ENCODE data around the gene EBLN1.

The EBLN1 gene

DNA sequence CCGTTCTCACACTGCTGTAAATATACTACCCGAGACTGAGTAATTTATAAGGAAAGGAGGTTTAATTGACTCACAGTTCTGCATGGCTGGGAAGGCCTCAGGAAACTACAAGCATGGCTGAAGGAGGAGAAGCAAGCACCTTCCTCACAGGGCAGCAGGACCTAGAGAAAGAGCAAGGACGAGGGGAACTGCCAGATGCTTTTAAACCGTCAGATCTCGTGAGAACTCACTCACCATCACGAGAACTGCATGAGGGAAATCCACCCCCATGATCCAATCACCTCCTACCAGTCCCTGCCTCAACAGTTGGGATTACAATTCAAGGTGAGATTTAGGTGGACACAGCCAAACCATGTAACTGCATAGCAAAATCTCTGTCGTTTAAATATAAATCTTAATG, at the start of gene EBLN1:
Gene EBLN1 (minus strand): TSS at position 174 of the 400 bp plus-strand sequence. CDS start 8,032 bp downstream, outside the sequence.
- DNase-seq (ENCODE audit: low read depth in 1 of 2, low spot score in 1 of 2), result no peak

DNA sequence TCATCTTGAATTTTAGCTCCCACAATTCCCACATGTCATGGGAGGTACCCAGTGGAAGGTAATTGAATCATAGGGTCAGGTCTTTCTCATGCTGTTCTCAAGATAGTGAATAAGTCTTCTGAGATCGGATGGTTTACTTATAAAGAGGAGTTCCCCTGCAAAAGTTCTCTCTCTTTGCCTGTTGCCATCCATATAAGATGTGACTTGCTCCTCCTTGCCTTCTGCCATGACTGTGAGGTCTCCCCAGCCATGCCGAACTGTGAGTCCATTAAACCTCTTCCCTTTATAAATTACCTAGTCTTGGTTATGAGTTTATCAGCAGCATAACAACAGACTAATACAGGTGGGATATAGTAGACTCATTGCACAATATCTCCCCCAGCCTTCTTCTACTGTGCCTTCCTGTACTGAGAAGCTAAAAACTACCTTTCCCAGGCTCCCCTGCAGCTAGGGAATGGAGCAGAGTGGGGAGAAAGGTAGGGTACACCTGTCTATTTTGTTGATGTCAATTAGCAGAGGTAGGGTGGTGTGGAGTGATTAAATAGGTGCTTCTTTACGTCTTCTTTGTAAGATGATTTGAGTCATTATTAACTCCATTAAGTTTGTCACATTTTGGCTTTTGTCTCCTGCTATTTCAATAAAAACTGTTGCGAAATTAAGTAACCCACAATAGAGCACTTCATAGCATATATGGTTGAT, 48.2 kb upstream of the EBLN1 start:
- DNase-seq (ENCODE audit: low read depth in 1 of 2, low spot score in 1 of 2), result no peak

DNA sequence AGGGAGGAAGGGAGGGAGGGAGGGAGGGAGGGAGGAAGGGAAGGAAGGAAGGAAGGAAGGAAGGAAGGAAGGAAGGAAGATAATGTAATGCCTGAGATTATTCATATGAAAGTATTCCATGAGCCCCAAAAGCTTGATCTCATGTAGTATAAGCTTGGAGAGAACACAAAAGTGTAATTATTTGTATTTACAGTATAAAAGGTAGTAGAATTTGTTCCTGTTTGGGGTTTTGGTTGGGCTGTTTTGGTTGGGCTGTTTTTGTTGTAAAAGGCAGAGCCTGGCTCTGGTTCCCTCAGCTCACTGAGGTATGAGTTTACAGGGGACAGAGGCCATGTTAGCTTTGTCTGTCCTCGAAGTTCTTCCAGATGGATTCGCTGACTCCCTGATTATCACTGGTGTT, 45.3 kb upstream of the EBLN1 start:
- DNase-seq (ENCODE audit: low read depth in 1 of 2, low spot score in 1 of 2), result no peak

DNA sequence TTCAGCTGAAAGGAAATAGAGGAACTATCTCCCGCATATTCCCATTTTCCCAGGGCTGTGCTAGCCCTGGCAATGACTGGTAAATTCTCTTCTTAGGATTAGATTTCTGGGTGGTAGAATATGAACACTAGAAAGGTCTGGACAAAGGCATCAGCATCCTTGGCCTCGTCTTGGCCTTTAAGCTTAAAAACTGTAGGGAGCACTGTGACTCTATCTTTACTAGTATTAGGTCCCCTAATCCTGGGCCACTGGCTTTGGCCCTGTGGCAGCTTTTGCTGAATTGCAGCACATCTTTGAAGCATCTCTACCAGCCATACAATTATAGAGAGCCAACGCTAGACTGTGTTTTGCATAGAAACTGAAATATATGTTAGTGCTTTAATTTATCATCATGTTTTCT, 41.5 kb upstream of the EBLN1 start:
- no peak for DNase-seq (ENCODE audit: low read depth in 1 of 2, low spot score in 1 of 2)

DNA sequence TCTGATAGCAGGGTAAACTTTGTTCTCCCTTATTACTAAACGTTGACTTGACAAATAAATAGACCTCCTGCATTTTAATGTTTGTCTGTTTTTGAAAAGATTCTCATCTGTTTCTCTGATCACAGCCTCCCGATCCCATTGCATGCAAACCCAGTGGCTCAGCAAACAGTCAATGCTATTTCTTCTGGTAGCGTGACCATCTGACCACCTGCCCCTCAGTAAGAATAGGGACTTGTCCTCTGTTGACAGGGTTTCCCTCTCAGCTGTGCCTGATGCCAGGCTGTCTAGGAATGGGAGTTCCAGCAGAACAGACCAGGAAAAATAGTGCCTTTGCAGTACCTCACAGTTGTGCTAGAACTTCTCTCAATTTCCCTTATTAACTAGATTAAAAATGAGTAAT, 40.7 kb upstream of the EBLN1 start:
- no peak for DNase-seq (ENCODE audit: low read depth in 1 of 2, low spot score in 1 of 2)

DNA sequence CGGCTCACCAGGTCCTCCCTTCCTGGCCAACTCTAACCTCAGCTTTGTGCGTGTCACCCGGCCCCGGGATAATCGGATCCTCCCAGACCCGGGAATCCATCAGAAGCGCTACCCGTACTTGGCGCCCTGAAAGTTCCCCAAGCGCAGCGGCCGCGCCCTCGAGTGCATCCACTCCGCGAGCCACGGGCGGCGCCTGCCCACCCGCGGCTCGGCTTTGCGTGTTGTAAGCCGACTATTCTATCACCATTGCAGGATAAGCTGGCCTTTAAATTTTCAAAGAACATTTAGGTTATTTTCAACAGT, 35.7 kb upstream of the EBLN1 start:
- DNase-seq (ENCODE audit: low read depth in 1 of 2, low spot score in 1 of 2), result peak; percentile 22 to 26

DNA sequence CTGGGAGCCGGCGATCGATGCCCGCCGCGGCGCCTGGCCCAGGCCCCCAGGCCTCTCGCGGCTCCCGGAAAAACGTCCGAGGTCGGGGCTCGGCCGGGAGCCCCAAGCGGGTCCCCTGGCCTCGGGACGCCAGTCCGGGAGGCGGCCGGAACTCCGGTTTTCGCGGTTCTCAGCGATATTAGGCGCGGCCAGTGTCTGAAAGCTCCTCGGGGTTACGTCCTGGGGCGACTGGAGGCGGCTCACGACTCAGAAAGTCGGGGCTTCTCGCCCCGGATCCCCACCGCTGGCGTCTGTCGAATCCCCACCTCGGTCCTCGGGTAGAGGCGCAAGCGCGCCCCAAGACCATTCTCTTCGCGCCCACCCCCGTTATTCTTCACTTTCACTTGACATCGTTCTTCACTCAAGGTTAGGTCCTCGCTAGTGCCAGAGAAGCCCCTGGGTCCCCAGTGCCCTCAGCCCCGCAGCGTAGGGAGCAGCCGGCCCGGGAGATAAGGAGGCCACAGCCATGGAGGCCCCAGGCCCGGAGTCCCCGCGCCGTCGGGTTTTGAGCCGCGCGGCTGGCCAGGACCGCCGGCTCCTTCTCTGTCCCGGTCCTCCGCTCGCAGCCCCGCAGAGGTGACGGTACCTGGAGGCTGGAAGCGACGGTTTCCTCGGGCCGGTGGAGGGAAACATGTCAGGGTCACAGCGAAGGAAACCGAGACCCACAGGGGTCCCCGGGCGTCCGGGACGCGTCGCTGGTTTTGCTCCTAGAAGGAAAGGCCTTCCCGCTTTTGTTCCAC, 35.2 kb upstream of the EBLN1 start:
- DNase-seq (ENCODE audit: low read depth in 1 of 2, low spot score in 1 of 2), result peak; percentile 15 to 41

DNA sequence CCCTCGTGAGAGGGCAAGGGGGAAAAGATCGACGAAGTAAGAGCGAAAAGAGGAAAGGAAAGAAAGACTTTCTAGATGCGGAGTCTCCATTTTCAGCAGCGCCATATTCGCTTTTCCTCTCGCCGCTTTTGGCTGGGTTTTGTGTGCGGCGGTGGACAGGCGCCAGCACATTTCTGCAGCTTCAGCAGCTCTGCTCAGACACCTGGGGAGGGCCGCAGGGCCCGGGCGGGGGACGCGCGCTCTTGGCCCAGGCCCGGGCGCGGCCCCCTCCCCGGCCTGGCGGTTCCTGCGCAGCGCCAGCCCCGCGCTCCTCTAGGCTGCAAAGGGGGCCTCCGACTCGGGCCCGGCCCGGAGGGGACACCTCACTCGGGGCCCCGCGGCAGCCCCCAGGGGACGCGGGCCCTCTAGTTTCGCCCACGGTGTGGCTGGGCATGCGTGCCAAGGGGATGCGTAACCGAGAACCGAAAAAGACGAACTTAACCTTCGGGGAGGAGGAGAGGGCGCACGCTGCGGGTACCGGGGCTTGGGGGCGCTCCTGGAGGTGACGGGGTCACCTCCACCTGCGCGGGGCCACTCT, 34.5 kb upstream of the EBLN1 start:
- peak; percentile 23 to 62 for DNase-seq (ENCODE audit: low read depth in 1 of 2, low spot score in 1 of 2)

DNA sequence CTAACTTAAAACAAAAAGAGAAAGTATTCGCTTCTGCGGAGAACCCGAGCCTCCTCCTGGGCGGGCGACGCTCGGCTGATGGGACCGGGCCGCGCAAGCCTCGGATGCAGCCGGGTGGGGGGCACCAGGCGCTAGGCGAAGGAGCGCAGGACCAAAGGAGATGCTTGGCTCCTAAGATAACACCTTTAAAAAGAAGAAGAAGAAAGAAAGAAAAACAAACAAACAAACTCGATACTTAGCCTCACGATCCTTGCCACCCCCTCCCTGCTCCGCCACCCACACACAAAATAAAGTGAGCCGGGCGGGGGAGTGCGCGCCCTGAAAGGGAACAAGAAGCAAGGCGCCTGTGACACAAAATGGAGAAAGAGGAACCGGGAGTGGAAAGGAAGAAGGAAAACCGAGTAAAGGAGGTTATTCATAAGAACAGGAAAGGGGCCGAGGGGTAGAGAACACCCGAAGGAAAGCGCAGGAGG, 34.0 kb upstream of the EBLN1 start:
- DNase-seq (ENCODE audit: low read depth in 1 of 2, low spot score in 1 of 2), result peak; percentile 42 to 62

DNA sequence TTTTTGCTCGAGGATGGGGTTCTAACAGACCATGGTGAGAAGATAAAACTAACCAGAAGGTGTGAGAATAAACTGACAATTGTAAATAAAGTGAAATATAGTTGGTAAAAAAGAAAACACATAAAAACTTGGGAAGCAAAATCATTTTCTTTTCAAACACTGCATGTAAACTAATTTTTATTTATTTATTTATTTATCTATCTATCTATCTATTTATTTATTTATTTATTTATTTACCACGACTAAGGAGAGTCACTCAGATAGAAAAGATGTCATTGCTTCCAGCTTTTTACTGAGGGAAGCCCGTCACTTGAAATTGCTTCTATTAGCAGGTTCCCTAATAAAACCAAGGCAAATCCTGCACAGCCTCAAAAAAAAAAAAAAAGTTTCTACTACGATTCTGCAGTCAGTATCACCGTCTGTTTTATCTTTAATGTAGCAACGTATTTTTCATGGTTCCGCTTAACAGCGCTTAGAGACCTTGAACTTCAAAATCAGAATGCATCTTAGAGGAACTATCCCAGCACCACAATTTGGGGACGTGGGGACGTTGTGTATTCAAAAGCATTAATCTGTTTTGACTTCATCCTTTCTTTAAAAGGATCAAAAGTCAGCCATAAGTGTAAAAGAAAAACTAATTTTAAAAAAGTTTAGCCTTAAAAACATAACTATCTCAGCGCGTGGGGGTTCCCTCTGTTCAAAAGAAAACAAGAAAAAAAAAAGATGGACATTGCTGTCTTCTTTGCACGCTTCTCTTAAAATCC, 33.3 kb upstream of the EBLN1 start:
- DNase-seq (ENCODE audit: low read depth in 1 of 2, low spot score in 1 of 2), result no peak

DNA sequence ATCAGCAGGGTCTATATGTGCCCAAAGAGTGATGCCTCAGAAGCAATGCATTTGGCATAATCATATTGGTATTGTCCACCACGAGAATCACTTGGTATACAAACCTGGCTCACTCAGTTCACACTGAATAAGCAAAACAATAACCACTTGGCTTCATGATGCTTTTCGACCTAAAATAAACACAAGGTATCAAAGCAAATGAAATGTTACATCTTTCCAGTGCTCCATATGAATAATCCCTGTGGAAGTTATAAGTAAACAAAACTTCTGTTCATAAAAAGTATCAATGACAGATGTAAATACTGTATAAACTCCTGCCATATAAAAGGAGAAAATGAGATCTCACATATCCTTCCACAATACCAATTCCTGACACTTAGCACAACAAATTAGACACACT, 29.8 kb upstream of the EBLN1 start:
- no peak for DNase-seq (ENCODE audit: low read depth in 1 of 2, low spot score in 1 of 2)

DNA sequence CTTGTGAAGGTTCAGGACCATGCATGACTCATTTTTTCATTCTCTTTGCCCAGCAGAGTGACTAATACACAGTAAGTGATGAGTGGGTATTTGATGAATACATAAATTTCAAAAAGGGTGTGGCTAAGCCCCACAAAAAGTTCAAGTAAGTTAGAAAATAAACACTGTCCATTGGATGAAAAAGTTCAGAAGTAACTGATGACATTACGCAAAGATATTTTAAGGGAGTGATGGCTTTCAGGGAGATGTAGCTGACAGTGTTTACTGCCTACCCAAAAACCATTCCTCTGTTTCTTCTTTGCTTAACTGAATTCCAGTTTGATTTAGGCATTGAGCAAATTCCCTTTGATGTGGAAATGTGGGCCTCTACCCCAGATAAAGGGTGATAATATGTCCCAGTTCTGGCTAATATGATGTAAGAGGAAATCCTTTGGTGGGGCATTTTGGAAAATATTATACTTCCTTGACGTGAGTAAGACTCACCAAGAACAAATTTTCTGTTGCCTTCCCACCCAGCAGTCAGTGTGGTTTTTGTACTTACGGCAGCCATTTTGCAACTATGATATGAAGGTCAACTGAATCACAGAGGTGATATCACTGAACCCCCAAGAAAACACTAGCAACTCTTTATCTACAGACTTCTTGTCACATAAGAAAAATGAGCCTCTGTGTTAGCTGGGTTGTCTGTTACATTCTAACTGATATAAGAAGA, 29.0 kb upstream of the EBLN1 start:
- DNase-seq (ENCODE audit: low read depth in 1 of 2, low spot score in 1 of 2), result no peak

DNA sequence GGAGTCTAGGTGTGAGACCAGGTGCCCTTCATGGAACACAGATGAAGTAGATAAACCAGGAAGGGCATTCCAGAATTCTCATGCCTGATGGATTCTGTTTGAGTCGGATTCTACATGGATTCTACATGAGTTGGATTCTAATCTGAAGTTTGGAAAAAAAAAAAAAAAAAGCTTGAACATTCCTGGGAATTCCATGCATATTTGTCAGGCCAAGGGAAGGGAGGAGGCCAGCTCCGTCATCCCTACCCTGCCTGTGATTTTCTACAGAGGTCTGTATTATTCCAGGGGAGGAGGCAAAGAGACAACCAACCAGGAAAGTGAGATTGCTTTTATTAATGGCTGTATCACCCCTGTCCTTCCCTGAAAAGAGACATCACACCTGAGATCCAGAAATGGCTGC, 27.8 kb upstream of the EBLN1 start:
- no peak for DNase-seq (ENCODE audit: low read depth in 1 of 2, low spot score in 1 of 2)

DNA sequence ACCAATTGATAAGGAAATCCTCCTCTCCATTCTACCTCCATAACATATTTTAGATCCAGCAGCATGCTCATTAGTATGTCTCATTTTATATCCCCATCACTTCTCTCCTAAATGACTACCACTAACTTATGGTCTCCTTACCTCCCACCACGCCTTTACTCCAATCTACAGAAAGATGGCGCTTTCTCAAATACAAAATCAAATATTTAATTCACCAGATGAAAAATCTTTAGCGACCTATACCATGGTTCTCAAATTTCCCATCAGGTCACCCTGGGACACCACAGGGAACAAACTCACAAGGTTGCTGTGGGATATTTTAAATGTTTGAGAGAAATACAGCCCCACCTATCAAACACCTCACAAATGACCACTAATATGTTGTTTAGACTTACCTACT, 27.0 kb upstream of the EBLN1 start:
- DNase-seq (ENCODE audit: low read depth in 1 of 2, low spot score in 1 of 2), result no peak

DNA sequence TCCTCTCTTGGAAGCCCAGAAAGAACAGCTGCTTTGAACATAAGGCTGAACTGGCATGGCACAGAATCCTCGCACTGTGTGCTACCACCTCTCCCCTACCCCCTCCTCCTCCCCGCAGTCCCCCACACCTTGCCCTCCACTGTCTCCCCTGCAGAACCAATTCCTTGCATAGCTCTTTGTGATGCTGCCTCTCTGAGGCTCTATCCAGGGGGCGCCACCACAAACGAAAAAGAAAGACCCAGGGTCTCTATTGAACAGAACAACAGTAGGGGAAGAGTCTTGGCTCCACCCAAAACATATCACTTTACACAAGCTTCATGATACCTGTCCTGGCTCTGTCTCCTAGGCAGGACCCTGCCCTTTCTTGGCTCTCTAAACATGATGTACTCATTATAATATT, 26.2 kb upstream of the EBLN1 start:
- DNase-seq (ENCODE audit: low read depth in 1 of 2, low spot score in 1 of 2), result no peak

DNA sequence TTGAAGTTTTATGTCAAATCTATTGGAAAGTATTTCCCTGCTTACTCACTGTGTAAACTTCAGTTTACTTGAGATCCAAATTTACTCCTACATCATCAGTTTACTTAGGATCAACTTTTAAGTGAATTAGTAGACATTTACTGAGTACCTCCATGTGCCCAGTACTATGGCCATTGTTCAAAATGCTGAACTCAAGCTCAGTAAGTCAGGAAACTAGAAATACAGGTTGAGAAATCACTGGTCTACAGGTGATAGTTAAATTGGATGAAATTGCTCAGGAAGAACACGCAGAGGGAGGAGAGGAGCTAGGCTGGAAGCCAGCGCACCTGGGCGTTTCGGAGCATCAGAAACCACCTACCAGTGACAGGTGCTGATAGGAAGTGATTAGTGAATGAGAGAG, 25.5 kb upstream of the EBLN1 start:
- DNase-seq (ENCODE audit: low read depth in 1 of 2, low spot score in 1 of 2), result no peak

DNA sequence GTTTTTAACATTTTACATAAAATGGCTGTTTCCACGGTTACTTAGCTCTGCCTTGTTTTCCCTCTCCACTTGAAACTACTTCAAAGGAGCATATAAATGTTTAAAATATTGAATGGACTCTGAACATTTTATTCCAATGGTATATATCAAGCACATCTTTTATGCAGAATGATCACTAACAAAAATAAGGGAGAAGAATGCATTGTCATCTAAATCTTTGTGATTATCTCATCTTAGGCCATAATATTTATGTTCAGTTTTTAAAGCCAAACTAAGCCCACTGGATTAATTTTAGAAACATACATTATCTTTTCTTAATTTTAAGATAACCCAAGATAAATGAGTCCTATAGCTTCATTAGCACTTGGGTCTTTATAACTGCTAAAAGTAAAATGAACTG, 13.4 kb upstream of the EBLN1 start:
- DNase-seq (ENCODE audit: low read depth in 1 of 2, low spot score in 1 of 2), result no peak

DNA sequence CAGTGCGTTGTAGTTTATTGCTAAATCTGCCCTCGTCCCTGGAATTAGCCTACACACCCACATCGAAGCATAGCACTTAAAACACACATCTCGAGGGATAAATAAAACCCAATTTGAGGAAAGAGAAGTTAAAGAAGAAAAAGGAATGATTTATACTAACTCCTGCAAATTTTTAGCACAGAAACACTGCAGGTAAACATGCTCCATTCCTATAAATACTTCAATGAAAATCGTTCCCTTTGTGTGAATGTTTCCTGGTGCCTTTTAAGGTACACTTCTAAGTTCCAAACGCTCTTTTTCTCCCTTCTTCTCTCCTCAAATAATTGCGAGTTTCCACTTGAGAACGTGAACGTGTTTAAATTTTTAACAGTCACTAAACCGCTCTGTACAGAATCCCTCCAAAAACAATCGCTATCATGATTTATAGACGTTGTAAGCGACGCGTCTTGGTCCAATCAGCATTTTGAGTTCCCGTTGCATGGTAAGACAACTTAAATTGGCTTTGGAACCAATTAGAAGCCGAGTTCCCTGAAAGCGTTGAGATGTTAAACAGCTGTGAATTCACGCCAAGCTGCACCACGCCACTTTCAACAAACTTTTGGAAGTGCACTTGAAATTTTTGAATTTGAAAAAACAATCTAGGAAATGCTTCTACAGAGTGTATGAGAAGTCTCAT, 12.5 kb upstream of the EBLN1 start:
- no peak for DNase-seq (ENCODE audit: low read depth in 1 of 2, low spot score in 1 of 2)

DNA sequence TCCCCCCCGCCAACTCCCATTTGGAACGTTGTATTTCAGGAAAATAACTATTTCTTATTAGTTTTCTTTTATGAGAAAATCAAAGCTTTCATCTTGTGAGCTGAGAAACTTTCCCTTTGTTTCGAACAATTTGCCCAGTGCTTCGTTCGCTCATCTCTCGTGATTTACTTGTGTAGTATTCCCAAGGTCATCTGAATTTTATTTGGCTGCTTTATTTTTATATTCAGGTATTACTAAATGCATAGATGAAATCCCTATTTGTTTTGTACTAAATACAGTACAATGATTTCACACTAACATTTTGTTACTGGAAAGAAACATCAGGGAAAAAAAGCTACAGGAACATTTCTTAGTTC, 12.0 kb upstream of the EBLN1 start:
- no peak for DNase-seq (ENCODE audit: low read depth in 1 of 2, low spot score in 1 of 2)

DNA sequence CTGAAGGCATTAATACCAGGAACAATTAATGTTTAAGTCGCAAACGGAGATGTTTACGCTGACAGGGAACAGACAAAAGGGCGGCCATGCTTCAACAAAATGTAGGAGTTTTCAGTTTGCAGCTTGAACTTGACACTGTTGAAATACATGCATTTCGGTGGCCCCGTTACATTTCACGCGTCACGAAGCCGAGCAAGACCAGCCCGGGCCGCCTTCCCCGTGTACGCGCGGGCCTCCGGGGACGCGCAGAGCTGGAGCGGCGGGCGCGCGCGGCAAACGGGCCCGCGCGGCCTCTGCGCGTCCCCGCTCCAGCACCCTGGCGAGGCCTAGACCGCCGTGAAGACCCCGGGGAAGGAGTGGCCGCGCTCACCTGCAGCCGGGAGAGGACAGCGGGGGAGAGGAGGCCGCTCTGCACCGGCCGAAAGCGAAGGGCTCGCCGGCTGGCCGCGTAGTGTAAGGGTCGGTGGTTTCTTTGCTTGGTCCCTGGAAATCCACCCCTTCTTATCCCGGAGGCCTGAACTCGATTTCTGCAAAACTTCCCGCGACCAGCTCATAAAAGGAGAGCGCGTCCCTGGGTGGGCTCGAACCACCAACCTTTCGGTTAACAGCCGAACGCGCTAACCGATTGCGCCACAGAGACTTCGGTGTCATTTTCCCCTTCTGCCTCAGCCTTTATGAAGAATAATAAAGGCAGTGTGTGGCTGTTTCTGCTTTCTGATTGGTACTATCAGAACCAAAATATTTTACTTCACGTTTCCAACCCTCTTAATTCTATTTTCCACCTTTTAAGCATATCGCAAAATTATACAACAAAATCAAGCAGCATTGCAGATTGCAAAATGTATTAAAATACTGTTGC, 11.4 kb upstream of the EBLN1 start:
- DNase-seq (ENCODE audit: low read depth in 1 of 2, low spot score in 1 of 2), result peak; percentile 71 to 80
